ENCODE data around the gene SLC9B2. TPM values are rescaled to one million over a fixed set of nuclear protein-coding genes. Genes with fewer than 3 reads are reported as not detected.

SLC9B2 gene
- total and polyA plus RNA-seq, 2 experiments from 2014 or later: 4.4 to 13.0 TPM

GRCh38 chr4:103085555-103086196, 9.1 kb upstream of the SLC9B2 start:
- no peak overlapping the region for H3K27ac Mint-ChIP-seq
- TF ChIP-seq ETS1 (IDR thresholded peaks at IDR 0.05) (no peak), CREB1 (CRISPR knock-in tag; IDR thresholded peaks at IDR 0.05; ENCODE audit: low read depth) (no peak), STAT1 (IDR thresholded peaks at IDR 0.05; ENCODE audit: unreplicated experiment) (no peak), CTCF (conservative IDR thresholded peaks at IDR 0.05; ENCODE audit: low read depth in 2 of 2) (no peak), EZH2 (IDR thresholded peaks at IDR 0.05; ENCODE audit: low read depth, unreplicated experiment) (no peak), NANOG (IDR thresholded peaks at IDR 0.05; ENCODE audit: borderline replicate concordance) (no peak), REST (IDR thresholded peaks at IDR 0.05; ENCODE audit: unreplicated experiment) (no peak), ZNF114 (CRISPR knock-in tag; IDR thresholded peaks at IDR 0.05) (no peak), JUNB (IDR thresholded peaks at IDR 0.05; ENCODE audit: unreplicated experiment) (no peak), ZNF331 (CRISPR knock-in tag; IDR thresholded peaks at IDR 0.05; ENCODE audit: low read depth) (no peak), POLR2AphosphoS5 (IDR thresholded peaks at IDR 0.05; ENCODE audit: low read depth) (no peak)
- TF ChIP-seq, protein P1, sequence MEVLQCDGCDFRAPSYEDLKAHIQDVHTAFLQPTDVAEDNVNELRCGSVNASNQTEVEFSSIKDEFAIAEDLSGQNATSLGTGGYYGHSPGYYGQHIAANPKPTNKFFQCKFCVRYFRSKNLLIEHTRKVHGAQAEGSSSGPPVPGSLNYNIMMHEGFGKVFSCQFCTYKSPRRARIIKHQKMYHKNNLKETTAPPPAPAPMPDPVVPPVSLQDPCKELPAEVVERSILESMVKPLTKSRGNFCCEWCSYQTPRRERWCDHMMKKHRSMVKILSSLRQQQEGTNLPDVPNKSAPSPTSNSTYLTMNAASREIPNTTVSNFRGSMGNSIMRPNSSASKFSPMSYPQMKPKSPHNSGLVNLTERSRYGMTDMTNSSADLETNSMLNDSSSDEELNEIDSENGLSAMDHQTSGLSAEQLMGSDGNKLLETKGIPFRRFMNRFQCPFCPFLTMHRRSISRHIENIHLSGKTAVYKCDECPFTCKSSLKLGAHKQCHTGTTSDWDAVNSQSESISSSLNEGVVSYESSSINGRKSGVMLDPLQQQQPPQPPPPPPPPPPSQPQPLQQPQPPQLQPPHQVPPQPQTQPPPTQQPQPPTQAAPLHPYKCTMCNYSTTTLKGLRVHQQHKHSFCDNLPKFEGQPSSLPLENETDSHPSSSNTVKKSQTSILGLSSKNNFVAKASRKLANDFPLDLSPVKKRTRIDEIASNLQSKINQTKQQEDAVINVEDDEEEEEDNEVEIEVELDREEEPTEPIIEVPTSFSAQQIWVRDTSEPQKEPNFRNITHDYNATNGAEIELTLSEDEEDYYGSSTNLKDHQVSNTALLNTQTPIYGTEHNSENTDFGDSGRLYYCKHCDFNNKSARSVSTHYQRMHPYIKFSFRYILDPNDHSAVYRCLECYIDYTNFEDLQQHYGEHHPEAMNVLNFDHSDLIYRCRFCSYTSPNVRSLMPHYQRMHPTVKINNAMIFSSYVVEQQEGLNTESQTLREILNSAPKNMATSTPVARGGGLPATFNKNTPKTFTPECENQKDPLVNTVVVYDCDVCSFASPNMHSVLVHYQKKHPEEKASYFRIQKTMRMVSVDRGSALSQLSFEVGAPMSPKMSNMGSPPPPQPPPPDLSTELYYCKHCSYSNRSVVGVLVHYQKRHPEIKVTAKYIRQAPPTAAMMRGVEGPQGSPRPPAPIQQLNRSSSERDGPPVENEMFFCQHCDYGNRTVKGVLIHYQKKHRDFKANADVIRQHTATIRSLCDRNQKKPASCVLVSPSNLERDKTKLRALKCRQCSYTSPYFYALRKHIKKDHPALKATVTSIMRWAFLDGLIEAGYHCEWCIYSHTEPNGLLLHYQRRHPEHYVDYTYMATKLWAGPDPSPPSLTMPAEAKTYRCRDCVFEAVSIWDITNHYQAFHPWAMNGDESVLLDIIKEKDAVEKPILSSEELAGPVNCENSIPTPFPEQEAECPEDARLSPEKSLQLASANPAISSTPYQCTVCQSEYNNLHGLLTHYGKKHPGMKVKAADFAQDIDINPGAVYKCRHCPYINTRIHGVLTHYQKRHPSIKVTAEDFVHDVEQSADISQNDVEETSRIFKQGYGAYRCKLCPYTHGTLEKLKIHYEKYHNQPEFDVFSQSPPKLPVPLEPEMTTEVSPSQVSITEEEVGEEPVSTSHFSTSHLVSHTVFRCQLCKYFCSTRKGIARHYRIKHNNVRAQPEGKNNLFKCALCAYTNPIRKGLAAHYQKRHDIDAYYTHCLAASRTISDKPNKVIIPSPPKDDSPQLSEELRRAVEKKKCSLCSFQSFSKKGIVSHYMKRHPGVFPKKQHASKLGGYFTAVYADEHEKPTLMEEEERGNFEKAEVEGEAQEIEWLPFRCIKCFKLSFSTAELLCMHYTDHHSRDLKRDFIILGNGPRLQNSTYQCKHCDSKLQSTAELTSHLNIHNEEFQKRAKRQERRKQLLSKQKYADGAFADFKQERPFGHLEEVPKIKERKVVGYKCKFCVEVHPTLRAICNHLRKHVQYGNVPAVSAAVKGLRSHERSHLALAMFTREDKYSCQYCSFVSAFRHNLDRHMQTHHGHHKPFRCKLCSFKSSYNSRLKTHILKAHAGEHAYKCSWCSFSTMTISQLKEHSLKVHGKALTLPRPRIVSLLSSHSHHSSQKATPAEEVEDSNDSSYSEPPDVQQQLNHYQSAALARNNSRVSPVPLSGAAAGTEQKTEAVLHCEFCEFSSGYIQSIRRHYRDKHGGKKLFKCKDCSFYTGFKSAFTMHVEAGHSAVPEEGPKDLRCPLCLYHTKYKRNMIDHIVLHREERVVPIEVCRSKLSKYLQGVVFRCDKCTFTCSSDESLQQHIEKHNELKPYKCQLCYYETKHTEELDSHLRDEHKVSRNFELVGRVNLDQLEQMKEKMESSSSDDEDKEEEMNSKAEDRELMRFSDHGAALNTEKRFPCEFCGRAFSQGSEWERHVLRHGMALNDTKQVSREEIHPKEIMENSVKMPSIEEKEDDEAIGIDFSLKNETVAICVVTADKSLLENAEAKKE (CRISPR knock-in tag; IDR thresholded peaks at IDR 0.05): no peak
- no peak overlapping the region for H2AFZ ChIP-seq
- no peaks in the 10 kb centered on the region for H3K27me3 ChIP-seq (ENCODE audit: insufficient read depth)
- H3K79me2 ChIP-seq (replicated peaks; ENCODE audit: insufficient read depth): no peaks in the 10 kb centered on the region
- no peaks in the 10 kb centered on the region for H3K9me2 ChIP-seq (ENCODE audit: insufficient read depth)
- H4K20me1 ChIP-seq (replicated peaks; ENCODE audit: insufficient read depth): no peaks in the 10 kb centered on the region; the same call in 1 of the 2 replicates
- peaks cover 23% of the 10 kb centered on the region for H3K36me3 Mint-ChIP-seq (ENCODE audit: low read depth)
- H3K4me3 ChIP-seq: no peak overlapping the region
- no peak overlapping the region for H3K27ac ChIP-seq (ENCODE audit: low read depth)
- H3K27me3 Mint-ChIP-seq (ENCODE audit: insufficient read depth, low read depth, poor library complexity): no peaks in the 10 kb centered on the region
- no peak overlapping the region for H3K4me3 Mint-ChIP-seq
- peaks cover 5% of the 10 kb centered on the region for H3K36me3 ChIP-seq (ENCODE audit: insufficient read depth)
- no peaks in the 10 kb centered on the region for H3K4me1 Mint-ChIP-seq
- no peak overlapping the region for H3K4me2 ChIP-seq
- H3F3A ChIP-seq (replicated peaks; ENCODE audit: low read depth): no peaks in the 10 kb centered on the region
- ATAC-seq: no peak
- no peak for DNase-seq (ENCODE audit: low spot score)
- no peaks in the 10 kb centered on the region for H3K9me3 Mint-ChIP-seq
- no peaks in the 10 kb centered on the region for H3K4me1 ChIP-seq (ENCODE audit: insufficient read depth)
